ENCODE results near the gene EPHA6.
"Not testable (repeated sequence)": the region's sequence is repeated elsewhere in the genome, so short reads cannot be mapped to it uniquely, and the experiment has no call there.

Gene EPHA6

GRCh38 chr3:97025612-97026011 lies 211.2 kb downstream of the EPHA6 start:
- not testable (repeated sequence) for DNase-seq (ENCODE audit: low read depth)

- DNase-seq (ENCODE audit: low read depth): no peak
Measured at GRCh38 chr3:97029972-97030371, 215.6 kb downstream of the EPHA6 start.

GRCh38 chr3:97037294-97037943 lies 223.0 kb downstream of the EPHA6 start:
- no peak for DNase-seq (ENCODE audit: low read depth)

- DNase-seq (ENCODE audit: low read depth): no peak
Measured at GRCh38 chr3:97043411-97043810, 229.0 kb downstream of the EPHA6 start.

- no peak for DNase-seq (ENCODE audit: low read depth)
Measured at GRCh38 chr3:97057365-97057764, 243.0 kb downstream of the EPHA6 start.

GRCh38 chr3:97059168-97059567 lies 244.8 kb downstream of the EPHA6 start:
- no peak for DNase-seq (ENCODE audit: low read depth)

GRCh38 chr3:97066531-97066930 lies 252.1 kb downstream of the EPHA6 start:
- DNase-seq (ENCODE audit: low read depth): no peak

GRCh38 chr3:97070302-97070701 lies 255.9 kb downstream of the EPHA6 start:
- no peak for DNase-seq (ENCODE audit: low read depth)

- DNase-seq (ENCODE audit: low read depth): no peak
Measured at GRCh38 chr3:97074546-97074945, 260.2 kb downstream of the EPHA6 start.

- DNase-seq (ENCODE audit: low read depth): no peak
Measured at GRCh38 chr3:97076673-97077072, 262.3 kb downstream of the EPHA6 start.

- no peak for DNase-seq (ENCODE audit: low read depth)
Measured at GRCh38 chr3:97089621-97090020, 275.2 kb downstream of the EPHA6 start.

- DNase-seq (ENCODE audit: low read depth): no peak
Measured at GRCh38 chr3:97102641-97103040, 288.2 kb downstream of the EPHA6 start.

- no peak for DNase-seq (ENCODE audit: low read depth)
Measured at GRCh38 chr3:97105989-97106651, 291.7 kb downstream of the EPHA6 start.

- DNase-seq (ENCODE audit: low read depth): no peak
Measured at GRCh38 chr3:97106652-97106989, 292.2 kb downstream of the EPHA6 start.

- DNase-seq (ENCODE audit: low read depth): no peak
Measured at GRCh38 chr3:97108136-97108535, 293.7 kb downstream of the EPHA6 start.

- DNase-seq (ENCODE audit: low read depth): no peak
Measured at GRCh38 chr3:97111244-97111643, 296.9 kb downstream of the EPHA6 start.

GRCh38 chr3:97121386-97121785 lies 307.0 kb downstream of the EPHA6 start:
- DNase-seq (ENCODE audit: low read depth): no peak

GRCh38 chr3:97125902-97126499 lies 311.6 kb downstream of the EPHA6 start:
- no peak for DNase-seq (ENCODE audit: low read depth)

- no peak for DNase-seq (ENCODE audit: low read depth)
Measured at GRCh38 chr3:97131476-97131875, 317.1 kb downstream of the EPHA6 start.

- no peak for DNase-seq (ENCODE audit: low read depth)
Measured at GRCh38 chr3:97138914-97139541, 324.6 kb downstream of the EPHA6 start.

GRCh38 chr3:97148931-97149330 lies 334.5 kb downstream of the EPHA6 start:
- no peak for DNase-seq (ENCODE audit: low read depth)

GRCh38 chr3:97161169-97161568 lies 346.8 kb downstream of the EPHA6 start:
- no peak for DNase-seq (ENCODE audit: low read depth)

- DNase-seq (ENCODE audit: low read depth): no peak
Measured at GRCh38 chr3:97177242-97177641, 362.8 kb downstream of the EPHA6 start.
